GM12891 (cell line): ENCODE data around the gene PDZD2.

Source experiments
- PAX5 ChIP-seq: IDR thresholded peaks from 2 replicates; pipeline ENCODE4 v1.6.1; 2011; ENCODE audit warnings: low read length, moderate library complexity, mild to moderate bottlenecking; ENCODE audit not compliant: insufficient read depth, severe bottlenecking
- POLR2A ChIP-seq: IDR thresholded peaks from 2 replicates; pipeline ENCODE4 v1.6.1; 2011; ENCODE audit warnings: low read depth, low read length, control low read depth
- POLR2AphosphoS5 ChIP-seq: IDR thresholded peaks from 2 replicates; pipeline ENCODE4 v1.6.1; 2011; ENCODE audit warnings: low read depth, low read length, control low read depth
- POU2F2 ChIP-seq: IDR thresholded peaks from 2 replicates; pipeline ENCODE4 v1.6.1; 2011; ENCODE audit warnings: low read depth, mild to moderate bottlenecking, control low read depth, low read length, moderate library complexity
- SPI1 ChIP-seq: IDR thresholded peaks from 2 replicates; pipeline ENCODE4 v1.6.1; 2011; ENCODE audit warnings: low read depth, low read length, control low read depth
- TAF1 ChIP-seq: IDR thresholded peaks from 2 replicates; pipeline ENCODE4 v1.6.1; 2011; ENCODE audit warnings: low read depth, low read length, control low read depth

GRCh38 chr5:31853398-31854135 lies 214.6 kb downstream of the PDZD2 start:
- TF ChIP-seq POU2F2 = no peak
- no peak for TF ChIP-seq TAF1
- TF ChIP-seq POLR2A = no peak
- no peak for TF ChIP-seq POLR2AphosphoS5
- no peak for TF ChIP-seq SPI1
- TF ChIP-seq PAX5 = no peak
